Dermis blood vessel endothelial cell (primary cell): ENCODE data around the gene TWSG1. TPM values are rescaled to one million over a fixed set of nuclear protein-coding genes. Genes with fewer than 3 reads are reported as not detected.
A peak's percentile ranks its signal among the peaks of the same experiment; 100 is the strongest.
"Not testable (repeated sequence)": the region's sequence is repeated elsewhere in the genome, so short reads cannot be mapped to it uniquely, and the experiment has no call there.

Experiments
- DNase-seq: peaks from one replicate; pipeline ENCODE4 v3.0.0; 2010
- total RNA-seq: library from RNA; depleted of rRNA; stranded (reverse); fragments of >200 nt; gene quantifications from 2 replicates; pipeline ENCODE4 v1.2.3, GENCODE V29; 2014

Gene TWSG1
- total RNA-seq, 1 donor from 2014 or later = 91.6 TPM

DNA sequence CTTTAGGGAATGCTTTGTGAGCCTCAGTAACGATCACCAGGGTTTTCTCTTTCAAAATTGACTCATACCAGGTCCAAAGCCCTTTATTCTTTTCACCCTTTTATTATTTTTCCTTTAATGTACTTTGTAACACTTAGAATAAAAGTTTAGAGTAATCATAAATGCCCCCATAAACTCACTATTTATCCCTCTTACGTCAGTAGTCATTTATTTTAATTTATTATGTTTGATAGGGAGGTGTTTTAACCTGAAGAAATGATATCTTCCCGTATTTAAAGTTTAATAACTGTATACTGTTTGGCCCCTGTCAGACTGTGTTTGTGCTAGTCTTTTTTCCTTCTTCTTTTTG lies 1.1 kb downstream of the TWSG1 start:
- DNase-seq = no peak

DNA sequence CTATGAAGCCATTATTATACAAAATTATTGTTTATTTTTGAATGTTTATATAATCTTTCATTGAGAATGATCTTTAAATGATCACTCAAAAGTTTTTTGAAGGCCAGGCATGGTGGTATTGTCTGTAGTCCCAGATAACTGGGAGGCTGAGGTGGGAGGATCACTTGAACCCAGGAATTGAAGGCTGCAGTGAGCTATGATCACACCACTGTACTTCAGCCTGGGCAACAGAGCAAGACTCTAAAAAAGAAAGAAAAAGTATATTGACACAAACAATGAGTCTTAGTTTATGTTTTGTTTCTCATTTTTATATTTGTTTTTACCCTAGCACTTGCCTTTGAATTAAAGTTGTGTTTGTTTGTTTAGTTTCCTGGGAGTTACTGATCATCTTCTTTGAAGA lies 2.3 kb downstream of the TWSG1 start:
- DNase-seq = no peak

GRCh38 chr18:9337873-9338272 lies 3.3 kb downstream of the TWSG1 start:
- peak; percentile 68 for DNase-seq

DNA sequence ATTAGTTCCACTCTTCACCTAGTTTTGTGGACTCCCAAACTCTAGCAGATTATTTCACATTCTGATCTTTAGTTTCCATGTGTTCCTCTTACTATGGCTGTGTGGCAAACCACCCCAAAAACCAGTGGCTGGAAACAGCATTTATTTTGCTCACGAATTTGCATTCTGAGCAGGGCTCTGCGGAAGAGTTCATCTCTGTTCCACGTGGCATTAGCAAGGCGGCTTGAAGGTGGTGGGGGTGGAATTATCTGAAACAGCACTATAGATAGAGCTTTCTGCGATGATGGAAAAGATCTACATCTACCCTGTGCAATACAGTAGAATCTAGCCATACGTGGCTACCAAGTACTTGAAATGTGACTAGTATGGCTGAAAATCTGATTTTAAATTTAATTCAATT lies 5.9 kb downstream of the TWSG1 start:
- DNase-seq = no peak

DNA sequence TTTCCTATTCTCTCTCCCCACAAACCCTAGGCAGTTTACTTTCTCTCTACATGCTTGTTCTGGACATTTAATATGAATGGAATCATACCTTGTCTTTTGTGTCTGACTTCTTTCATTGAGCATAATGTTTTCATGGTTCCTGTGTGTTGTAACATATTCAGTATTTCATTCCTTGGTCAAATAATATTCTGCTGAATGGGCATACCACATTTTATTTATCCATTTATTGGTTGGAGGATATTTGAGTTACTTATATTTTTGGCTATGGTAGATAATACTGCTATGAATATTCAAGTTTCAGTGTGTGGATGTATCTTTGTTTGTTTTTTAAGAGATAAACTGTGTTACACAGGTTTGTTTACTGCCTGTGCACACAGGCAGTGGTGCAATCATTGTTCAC lies 9.0 kb downstream of the TWSG1 start:
- no peak for DNase-seq

DNA sequence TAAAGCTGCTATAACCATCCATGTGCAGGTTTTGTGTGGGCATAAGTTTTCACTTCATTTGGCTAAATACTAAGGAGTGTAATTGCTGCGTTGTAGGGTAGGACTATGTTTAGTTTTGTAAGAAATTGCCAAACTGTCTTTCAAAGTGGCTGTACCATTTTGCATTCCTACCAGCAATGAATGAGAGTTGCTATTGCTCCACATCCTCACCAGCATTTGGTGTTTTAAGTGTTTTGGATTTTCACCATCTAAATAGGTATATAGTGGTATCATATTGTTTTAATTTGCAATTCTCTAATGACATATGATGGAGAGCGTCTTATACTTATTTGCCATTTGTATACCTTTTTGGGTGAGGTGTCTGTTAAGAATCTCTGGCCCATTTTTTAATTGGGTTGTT lies 12.2 kb downstream of the TWSG1 start:
- DNase-seq = no peak

DNA sequence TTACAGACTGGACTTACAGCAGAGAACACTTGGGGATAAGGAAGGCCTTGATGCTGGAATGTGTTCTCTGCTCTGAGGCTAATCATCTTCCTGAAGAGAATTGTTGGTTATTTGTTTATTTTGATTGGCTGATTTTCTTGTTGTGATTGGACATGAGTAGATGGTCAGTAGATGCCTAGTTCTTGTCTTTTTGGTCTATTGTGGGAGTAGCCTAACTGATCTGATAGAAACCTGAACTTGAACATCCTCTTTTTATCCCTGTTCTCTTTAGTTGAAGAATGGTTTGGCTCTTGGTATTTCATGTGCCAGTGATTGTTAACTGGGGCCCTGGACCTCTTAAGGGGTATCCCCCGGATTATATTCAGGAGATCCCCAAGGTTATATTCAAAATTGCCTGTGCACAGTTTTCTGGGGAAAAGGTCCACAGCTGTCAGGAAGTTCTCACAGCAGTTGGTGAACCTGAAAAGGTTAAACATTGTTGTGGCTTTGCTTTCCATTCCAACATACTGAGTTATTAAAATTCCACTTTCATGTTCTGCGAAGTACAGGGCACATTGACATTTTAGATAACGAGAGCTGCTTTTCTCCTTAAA lies 13.6 kb downstream of the TWSG1 start:
- DNase-seq = peak; percentile 49

DNA sequence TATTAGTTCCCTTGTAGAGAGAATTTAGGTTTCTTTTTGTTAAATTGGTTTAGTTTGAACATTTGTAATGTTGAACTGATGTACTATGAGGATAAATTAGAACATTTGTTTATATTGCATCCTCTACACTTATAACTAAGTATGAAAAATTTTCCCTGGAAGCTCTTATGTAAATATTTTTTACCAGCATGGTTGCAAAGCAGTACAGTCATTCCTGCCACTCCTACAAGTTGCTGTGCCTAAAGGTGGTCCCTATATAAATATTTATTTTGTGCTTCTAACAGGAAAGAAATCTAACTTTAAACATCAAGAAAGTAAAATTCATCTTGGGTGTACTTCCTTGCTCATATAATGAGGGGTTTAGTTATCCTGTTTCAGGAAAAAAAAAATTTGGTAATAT lies 14.2 kb downstream of the TWSG1 start:
- DNase-seq = peak; percentile 5

- no peak for DNase-seq
These were observed 19.0 kb downstream of the TWSG1 start for GRCh38 chr18:9353596-9353995.

DNA sequence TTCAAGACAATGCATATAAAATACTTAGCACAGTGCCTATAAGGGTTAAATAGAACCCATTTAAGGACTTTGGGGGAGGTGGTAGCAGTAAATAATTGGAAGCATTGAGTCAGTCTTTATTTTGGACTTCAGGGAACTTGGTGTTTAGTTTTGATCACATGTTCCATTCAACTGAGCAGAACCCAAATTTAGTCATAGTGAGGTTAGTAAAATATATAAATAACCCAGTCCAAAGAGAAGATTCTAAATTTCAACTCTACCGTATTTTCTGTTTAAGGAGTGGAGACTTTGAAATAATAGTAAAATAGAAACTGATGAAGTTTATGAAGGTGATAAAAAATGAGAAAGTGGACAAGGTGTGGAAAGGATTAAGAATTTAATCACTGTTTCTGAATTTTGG lies 19.7 kb downstream of the TWSG1 start:
- DNase-seq = no peak

DNA sequence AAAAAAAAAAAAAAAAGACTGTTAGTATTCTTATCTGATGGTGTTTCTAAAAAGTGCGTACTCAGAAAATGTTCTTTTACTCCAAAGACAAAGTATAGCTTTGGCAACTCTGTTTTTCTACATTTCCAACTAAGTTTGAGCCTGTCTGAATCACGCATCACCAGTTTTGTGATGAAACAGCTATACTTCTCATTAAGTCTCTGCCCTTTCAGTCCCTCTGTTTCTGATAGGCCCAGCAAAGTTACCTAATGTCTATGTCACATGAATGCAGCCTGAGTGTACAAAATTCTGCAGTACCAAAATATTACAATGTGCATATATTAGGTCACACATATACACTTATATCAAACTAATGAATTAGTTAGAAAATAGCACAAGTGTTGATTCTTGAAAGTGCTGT lies 22.4 kb downstream of the TWSG1 start:
- DNase-seq = no peak

DNA sequence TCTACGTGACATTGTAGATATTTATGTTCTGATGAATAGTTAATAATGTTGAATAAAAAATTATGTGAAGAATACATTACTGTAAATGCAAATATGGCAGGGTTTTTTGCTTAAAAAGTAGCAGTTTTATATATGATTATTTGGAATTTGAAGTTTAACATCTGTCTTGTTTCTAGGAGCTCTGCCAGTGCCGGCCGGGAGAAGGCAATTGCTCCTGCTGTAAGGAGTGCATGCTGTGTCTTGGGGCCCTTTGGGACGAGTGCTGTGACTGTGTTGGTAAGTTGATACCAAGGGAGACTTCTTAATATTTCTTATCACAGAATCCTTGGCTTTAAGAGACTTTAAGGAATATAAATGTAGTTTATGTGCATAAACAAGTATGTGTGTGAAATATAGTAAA lies 25.2 kb downstream of the TWSG1 start:
- DNase-seq = no peak

GRCh38 chr18:9361191-9361590 lies 26.6 kb downstream of the TWSG1 start:
- DNase-seq = no peak

DNA sequence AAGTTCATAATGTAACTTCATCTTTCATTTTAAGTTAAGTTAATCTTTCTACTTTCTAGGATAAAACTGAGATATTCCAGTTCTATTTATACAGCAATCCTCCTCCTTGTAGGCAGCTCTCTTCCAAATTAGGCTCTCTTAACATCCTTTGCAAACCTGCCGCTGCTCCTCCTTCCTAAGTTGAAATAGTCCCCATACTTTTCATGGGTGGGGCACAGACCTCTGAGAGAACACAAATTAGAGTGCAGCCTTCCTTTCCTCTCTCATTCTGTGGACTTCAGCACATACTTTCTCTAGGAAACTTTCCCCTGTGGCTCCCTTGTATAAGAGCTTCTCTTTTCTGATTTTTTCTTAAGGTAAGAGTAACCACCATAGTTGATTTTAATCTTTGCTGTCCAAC lies 28.3 kb downstream of the TWSG1 start:
- no peak for DNase-seq

- DNase-seq = no peak
These were observed 29.7 kb downstream of the TWSG1 start for GRCh38 chr18:9364242-9364641.

GRCh38 chr18:9365406-9365805 lies 30.8 kb downstream of the TWSG1 start:
- DNase-seq = no peak

- peak; percentile 91 for DNase-seq
These were observed 31.6 kb downstream of the TWSG1 start for GRCh38 chr18:9366126-9366714.

DNA sequence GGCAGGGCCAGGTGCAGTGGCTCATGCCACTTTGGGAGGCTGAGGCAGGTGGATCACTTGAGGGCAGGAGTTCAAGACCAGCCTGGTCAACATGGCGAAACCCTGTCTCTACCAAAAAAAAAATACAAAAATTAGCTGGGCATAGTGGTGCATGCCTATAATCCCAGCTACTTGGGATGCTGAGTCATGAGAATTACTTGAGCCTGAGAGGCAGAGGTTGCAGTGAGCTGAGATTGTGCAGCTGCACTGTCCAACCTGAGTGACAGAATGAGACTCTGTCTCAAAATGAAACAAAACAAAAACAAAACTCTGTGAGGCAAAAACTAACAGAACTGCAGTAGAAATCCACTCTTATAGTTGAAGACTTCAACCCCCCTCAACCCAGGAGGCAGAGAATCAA lies 38.7 kb downstream of the TWSG1 start:
- DNase-seq = not testable (repeated sequence)

GRCh38 chr18:9379118-9379517 lies 44.5 kb downstream of the TWSG1 start:
- no peak for DNase-seq

GRCh38 chr18:9380101-9380500 lies 45.5 kb downstream of the TWSG1 start:
- DNase-seq = no peak

DNA sequence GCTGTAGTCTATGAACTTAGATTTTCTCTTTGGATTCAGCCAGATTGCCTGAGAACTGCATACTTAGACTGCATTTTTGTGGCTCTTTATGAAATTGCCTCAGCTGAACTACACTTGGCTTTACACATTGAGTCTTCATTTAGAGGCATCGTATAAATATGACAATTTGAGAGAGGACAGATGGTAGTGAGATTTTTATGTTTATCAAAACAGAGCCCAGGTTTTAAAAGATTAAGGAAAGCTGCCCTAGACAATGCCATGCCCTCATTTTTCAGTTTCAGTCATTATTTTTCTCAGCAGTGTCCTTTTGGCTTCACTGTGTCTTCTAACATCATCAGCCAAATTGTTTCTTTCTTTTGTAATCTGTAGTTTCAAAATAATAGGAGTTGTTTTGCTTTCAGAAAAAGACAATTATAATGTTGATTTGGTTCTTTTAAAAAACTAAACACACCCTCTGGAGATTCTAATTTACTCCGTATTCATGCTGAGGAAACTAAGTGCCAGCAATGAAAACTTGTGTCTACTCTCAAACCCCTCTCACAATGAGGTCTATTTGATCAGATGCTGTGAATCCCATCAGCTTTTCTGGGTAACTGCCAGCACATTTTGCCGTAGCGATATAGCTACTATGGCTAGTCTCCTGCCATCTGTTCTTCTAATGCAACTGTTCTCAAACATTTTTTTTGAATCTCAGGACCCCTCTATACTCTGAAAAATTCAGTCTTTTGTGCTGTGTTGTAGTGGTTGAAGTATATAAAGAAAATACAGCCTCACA lies 46.2 kb downstream of the TWSG1 start:
- DNase-seq = no peak

GRCh38 chr18:9386879-9387278 lies 52.3 kb downstream of the TWSG1 start:
- DNase-seq = no peak

DNA sequence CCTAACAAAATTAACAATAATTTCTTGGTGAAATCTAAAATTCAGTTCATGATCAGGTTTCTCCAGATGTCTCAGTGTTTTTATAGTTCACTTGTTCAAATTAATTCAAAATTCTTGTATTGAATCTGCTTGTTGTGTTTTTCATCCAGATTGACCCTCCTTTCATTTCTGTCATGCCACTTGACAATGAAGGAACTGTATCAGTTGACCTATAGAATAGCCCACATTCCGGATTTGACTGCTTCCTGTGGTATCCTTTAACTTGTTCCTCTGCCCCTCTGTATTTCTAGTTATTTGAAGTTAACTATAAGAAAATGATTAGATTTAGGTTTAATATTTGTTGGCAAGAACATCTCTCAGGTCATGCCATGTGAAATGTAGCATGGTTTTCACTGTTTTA lies 53.3 kb downstream of the TWSG1 start:
- DNase-seq = no peak

DNA sequence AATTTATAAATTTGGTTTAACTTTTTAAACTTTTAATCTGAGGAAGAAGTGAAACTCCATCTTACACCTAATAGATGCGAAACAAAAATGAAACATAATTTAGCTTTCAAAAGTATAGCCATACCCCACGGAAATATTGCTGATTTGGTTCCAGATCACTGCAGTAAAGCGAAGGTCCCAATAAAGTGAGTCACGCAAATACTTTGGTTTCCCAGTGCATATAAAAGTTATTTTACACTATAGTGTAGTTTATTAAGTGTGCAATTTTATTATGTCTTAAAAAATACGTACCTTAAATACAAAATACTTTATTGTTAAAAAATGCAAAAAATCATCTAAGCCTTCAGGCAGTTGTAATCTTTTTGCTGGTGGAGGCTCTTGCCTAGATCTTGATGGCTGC lies 55.1 kb downstream of the TWSG1 start:
- no peak for DNase-seq
